IMR-90 (cell line): ENCODE measurements around the gene PPBP. TPM values are rescaled to one million over a fixed set of nuclear protein-coding genes. Genes with fewer than 3 reads are reported as not detected.
A peak's percentile ranks its signal among the peaks of the same experiment; 100 is the strongest.
"Not testable (repeated sequence)": the region's sequence is repeated elsewhere in the genome, so short reads cannot be mapped to it uniquely, and the experiment has no call there.

ENCODE experiments used
- ATAC-seq: fragments of 200-7000 bp; cut with Tn5 transposase; 2 replicates; pipeline ENCODE4 v1.9.1; 2020; ENCODE audit warnings: low read depth, mild to moderate bottlenecking, moderate library complexity
- BruUV-seq: library from RNA; stranded (reverse); fragments of 400-500 nt; replicated peaks from 2 replicates; lab custom pipeline; 2021; lab: Mats Ljungman, UMichigan
- CTCF ChIA-PET: fragments of 300-600 bp; formaldehyde crosslinking; extraction: SDS; loops from one replicate; lab custom pipeline; 2021; ENCODE audit warnings: antibody characterized with exemption; lab: Yijun Ruan, JAX
- POLR2A ChIA-PET: fragments of 300-600 bp; sonication (Branson Sonifier 250); formaldehyde crosslinking; loops from one replicate; lab custom pipeline; 2022; ENCODE audit warnings: antibody characterized with exemption; ENCODE audit not compliant: unreplicated experiment; lab: Charles Lee
- DNase-seq: peaks from one replicate; pipeline ENCODE4 v3.0.0; 2013
- H2AFZ ChIP-seq: replicated peaks from 2 replicates; pipeline ENCODE3; 2013; ENCODE audit warnings: low read length, mild to moderate bottlenecking; ENCODE audit not compliant: poor library complexity
- H2AK5ac ChIP-seq: 2 replicates; pipeline ENCODE4 v1.6.1; 2013; ENCODE audit warnings: low read depth, low read length, inconsistent platforms
- H2AK9ac ChIP-seq: replicated peaks from 2 replicates; pipeline ENCODE3; 2013; ENCODE audit warnings: mild to moderate bottlenecking, low read depth, low read length, moderate library complexity; ENCODE audit not compliant: poor library complexity
- H2BK120ac ChIP-seq: 2 replicates; pipeline ENCODE4 v1.6.1; 2013; ENCODE audit warnings: low read depth, low read length, inconsistent platforms
- H2BK15ac ChIP-seq: 3 replicates; pipeline ENCODE4 v1.6.1; 2013; ENCODE audit warnings: low read depth, low read length, inconsistent platforms
- H2BK20ac ChIP-seq: 2 replicates; pipeline ENCODE4 v1.6.1; 2013; ENCODE audit warnings: low read depth, mild to moderate bottlenecking, inconsistent platforms, low read length, moderate library complexity
- H2BK5ac ChIP-seq: 2 replicates; pipeline ENCODE4 v1.6.1; 2013; ENCODE audit warnings: mild to moderate bottlenecking, low read depth, low read length, inconsistent platforms; ENCODE audit not compliant: poor library complexity, severe bottlenecking
- H3K14ac ChIP-seq: replicated peaks from 2 replicates; pipeline ENCODE4 v1.6.1; 2013; ENCODE audit warnings: low read depth, low read length, inconsistent platforms
- H3K18ac ChIP-seq: 2 replicates; pipeline ENCODE4 v1.6.1; 2013; ENCODE audit warnings: low read depth, low read length, control low read depth
- H3K23ac ChIP-seq: 2 replicates; pipeline ENCODE4 v1.6.1; 2013; ENCODE audit warnings: low read depth, low read length, inconsistent platforms
- H3K27ac ChIP-seq: 2 replicates; pipeline ENCODE4 v1.5.1; 2013; ENCODE audit warnings: mild to moderate bottlenecking, control low read depth, low read length; ENCODE audit not compliant: insufficient read depth
- H3K27me3 ChIP-seq: 2 replicates; pipeline ENCODE4 v1.6.1; 2013; ENCODE audit warnings: low read length; ENCODE audit not compliant: control insufficient read depth, insufficient read depth
- H3K36me3 ChIP-seq: 2 replicates; pipeline ENCODE4 v1.6.1; 2013; ENCODE audit warnings: low read length, mixed read lengths; ENCODE audit not compliant: control insufficient read depth, insufficient read depth
- H3K4ac ChIP-seq: 2 replicates; pipeline ENCODE4 v1.6.1; 2013; ENCODE audit warnings: low read depth, low read length, inconsistent platforms
- H3K4me1 ChIP-seq: 2 replicates; pipeline ENCODE4 v1.6.1; 2013; ENCODE audit warnings: low read length, mixed read lengths; ENCODE audit not compliant: control insufficient read depth, insufficient read depth
- H3K4me2 ChIP-seq: 2 replicates; pipeline ENCODE4 v1.6.1; 2013; ENCODE audit warnings: low read depth, mild to moderate bottlenecking, control low read depth, low read length, moderate library complexity
- H3K4me3 ChIP-seq: 2 replicates; pipeline ENCODE4 v1.5.1; 2013; ENCODE audit warnings: low read depth, mild to moderate bottlenecking, control low read depth, low read length, moderate library complexity; ENCODE audit not compliant: insufficient read depth
- H3K56ac ChIP-seq: 2 replicates; pipeline ENCODE4 v1.6.1; 2013; ENCODE audit warnings: low read length, inconsistent platforms; ENCODE audit not compliant: insufficient read depth; ENCODE audit errors: extremely low read depth
- H3K79me1 ChIP-seq, 2 experiments: 2 replicates each; pipeline ENCODE4 v1.6.1; 2013; ENCODE audit warnings: low read length in 2 of 2, inconsistent platforms in 1 of 2, low read depth in 1 of 2
- H3K9ac ChIP-seq: 2 replicates; pipeline ENCODE4 v1.6.1; 2013; ENCODE audit warnings: low read depth, low read length, control low read depth
- H3K9me1 ChIP-seq: 2 replicates; pipeline ENCODE4 v1.6.1; 2013; ENCODE audit warnings: low read length, inconsistent platforms; ENCODE audit not compliant: insufficient read depth
- H3K9me3 ChIP-seq: 2 replicates; pipeline ENCODE4 v1.6.1; 2013; ENCODE audit warnings: low read length; ENCODE audit not compliant: control insufficient read depth, insufficient read depth
- H4K20me1 ChIP-seq: 2 replicates; pipeline ENCODE4 v1.6.1; 2013; ENCODE audit warnings: low read length, inconsistent platforms; ENCODE audit not compliant: insufficient read depth
- H4K5ac ChIP-seq: 2 replicates; pipeline ENCODE4 v1.6.1; 2013; ENCODE audit warnings: mild to moderate bottlenecking, low read depth, low read length, control low read depth
- H4K8ac ChIP-seq, 2 experiments: 2 replicates each; pipeline ENCODE4 v1.6.1; 2013; ENCODE audit warnings: low read depth in 2 of 2, low read length in 2 of 2, control low read depth in 1 of 2, inconsistent platforms in 1 of 2
- H4K91ac ChIP-seq: 2 replicates; pipeline ENCODE4 v1.6.1; 2013; ENCODE audit warnings: low read depth, low read length, inconsistent platforms; ENCODE audit not compliant: insufficient read depth
- CHD1 ChIP-seq: IDR thresholded peaks from 2 replicates; pipeline ENCODE4 v1.6.1; 2012; ENCODE audit warnings: low read depth, low read length, improper control_type of control experiment
- MAFK ChIP-seq: IDR thresholded peaks from 2 replicates; pipeline ENCODE4 v1.6.1; 2012; ENCODE audit warnings: low read depth, low read length, improper control_type of control experiment
- RAD21 ChIP-seq: IDR thresholded peaks from 2 replicates; pipeline ENCODE4 v1.6.1; 2012; ENCODE audit warnings: low read length, improper control_type of control experiment
- WGBS, 2 experiments: methylation state at CpG; one replicate each; pipeline versions ENCODE4 v1.1.5 to v1.1.7; 2013; ENCODE audit warnings: missing lambda C conversion rate in 2 of 2; ENCODE audit not compliant: insufficient read length in 1 of 2; ENCODE audit errors: extremely low coverage in 2 of 2; 5-methylcytosine and 5-hydroxymethylcytosine counted together
- dilution Hi-C: fragments of 300-500 bp; cut with HindIII; formaldehyde crosslinking; loops from one replicate; pipeline ENCODE4 v1.14.3; 2018; ENCODE audit warnings: low sequenced_read_pairs; ENCODE audit not compliant: unreplicated experiment
- in situ Hi-C: fragments of 300-500 bp; cut with MboI; formaldehyde crosslinking; loops from 3 replicates; pipeline ENCODE4 v1.14.3; 2019; ENCODE audit warnings: low sequenced_read_pairs, inconsistent platforms, mixed read lengths
- intact Hi-C: fragments of 100-400 bp; cut with micrococcal nuclease; formaldehyde crosslinking; loops from 2 replicates; pipeline ENCODE4 v1.10.0; 2022
- polyA plus RNA-seq, 3 experiments: library from polyadenylated mRNA; depleted of rRNA; stranded (reverse); fragments of >200 nt; gene quantifications; 2 replicates each; pipeline ENCODE4 v1.2.3, GENCODE V29; 2012; ENCODE audit warnings: low replicate concordance in 1 of 3
- total RNA-seq: library from RNA; depleted of rRNA; stranded (reverse); fragments of >200 nt; gene quantifications from 2 replicates; pipeline ENCODE4 v1.2.3, GENCODE V29; 2012

PPBP gene
- total and polyA plus RNA-seq, 2 of the 4 experiments (the other 2 are of a cell fraction), result not detected

DNA sequence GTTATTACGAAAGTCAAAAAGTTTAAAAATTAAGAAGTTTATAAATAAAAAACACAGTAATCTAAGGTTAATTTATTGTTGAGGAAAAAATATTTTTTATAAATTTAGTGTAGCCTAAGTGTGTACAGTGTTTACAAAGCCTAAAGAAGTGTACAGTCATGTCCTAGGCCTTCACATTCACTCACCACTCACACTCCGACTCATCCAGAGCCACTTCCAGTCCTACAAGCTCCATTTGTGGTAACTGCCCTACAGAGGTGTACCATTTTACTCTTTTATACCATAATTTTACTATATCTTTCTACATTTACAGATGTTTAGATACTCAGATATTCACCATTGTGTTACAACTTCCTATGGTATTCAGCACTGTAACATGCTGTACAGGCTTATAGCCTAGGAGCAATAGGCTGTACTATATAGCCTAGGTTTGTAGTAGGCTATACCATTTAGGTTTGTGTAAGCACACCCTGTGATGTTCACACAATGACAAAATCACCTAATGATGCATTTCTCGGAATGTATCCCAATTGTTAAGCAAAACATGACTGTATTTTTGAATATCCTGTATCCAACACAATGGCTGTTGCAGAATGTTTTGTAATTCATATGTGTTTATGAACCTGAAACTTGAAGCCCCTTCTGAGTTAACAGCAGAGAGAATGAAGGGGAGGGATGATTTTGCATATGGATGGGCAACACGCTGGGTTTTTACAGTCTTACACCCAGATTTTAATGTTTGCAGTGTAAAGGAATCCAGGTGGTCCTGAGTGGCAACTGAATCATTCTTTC, 3.1 kb downstream of the PPBP start:
- Histone ChIP-seq H2AK5ac (no peak overlapping the region), H3K18ac (no peak overlapping the region), H3K9me1 (peaks cover 3% of the 10 kb centered on the region; the same call in 1 of the 2 replicates), H4K91ac (no peak overlapping the region), H2AFZ (no peak overlapping the region), H3K56ac (no peak overlapping the region), H3K9me3 (no peaks in the 10 kb centered on the region), H3K4me1 (no peaks in the 10 kb centered on the region), H3K14ac (no peak overlapping the region), H2BK20ac (no peak overlapping the region), H3K36me3 (no peaks in the 10 kb centered on the region), H3K4me2 (no peak overlapping the region), H3K27me3 (peaks cover 7% of the 10 kb centered on the region), H3K4ac (no peak overlapping the region), H2BK15ac (no peak overlapping the region), H3K79me1 (no peaks in the 10 kb centered on the region), H3K4me3 (no peak overlapping the region), H3K23ac (no peak overlapping the region), H3K27ac (no peak overlapping the region), H2BK120ac (no peak overlapping the region), H3K9ac (no peak overlapping the region), H4K8ac (no peak overlapping the region), H2BK5ac (no peak overlapping the region), H2AK9ac (no peak overlapping the region), H4K5ac (no peak overlapping the region), H4K20me1 (no peaks in the 10 kb centered on the region)
- ChIA-PET CTCF (no interaction called here), POLR2A (no interaction called here)
- ATAC-seq (peak; percentile 54), DNase-seq (peak; percentile 70)
- TF ChIP-seq CHD1 (no peak), RAD21 (no peak), MAFK (no peak)
- BruUV-seq, result no TSS peak
- dilution Hi-C loops, result no loop called here
- 100% methylated on average over 1 of the region's 4 CpGs; no CpG with 5 or more reads in 1 of the 2 experiments for WGBS, 2 experiments
- in situ Hi-C loops, result no loop called here
- intact Hi-C loops, result no loop called here

DNA sequence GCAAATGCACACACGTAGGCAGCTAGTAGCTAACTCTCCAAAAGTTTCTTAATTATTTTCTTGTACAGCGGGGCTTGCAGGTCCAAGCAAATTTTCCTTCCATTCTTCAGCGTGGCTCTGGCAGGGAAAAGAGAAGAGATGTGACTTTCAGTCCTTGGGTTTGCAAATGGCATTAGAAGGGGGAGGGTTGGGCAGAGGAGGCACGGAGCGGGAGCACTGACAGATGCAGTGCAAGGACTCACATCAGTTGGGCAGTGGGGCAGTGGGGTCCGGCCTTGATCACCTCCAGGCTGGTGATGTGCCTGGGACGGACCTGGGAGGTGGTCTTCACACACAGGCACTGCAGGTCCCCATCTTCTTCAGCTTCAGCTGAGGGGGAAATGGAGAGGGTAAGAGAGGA, 6.8 kb downstream of the PPBP start:
- H3K9me3 ChIP-seq, H3K4me3 ChIP-seq, H2BK120ac ChIP-seq, H3K14ac ChIP-seq, in situ Hi-C loops, H3K36me3 ChIP-seq, ATAC-seq, H3K56ac ChIP-seq, H2AFZ ChIP-seq, BruUV-seq, CTCF ChIA-PET, H2BK5ac ChIP-seq, H3K27me3 ChIP-seq, dilution Hi-C loops, H3K23ac ChIP-seq, H3K79me1 ChIP-seq, H3K9ac ChIP-seq, H4K8ac ChIP-seq, H3K4ac ChIP-seq, H4K91ac ChIP-seq, intact Hi-C loops, H2AK9ac ChIP-seq, H2BK20ac ChIP-seq, H3K9me1 ChIP-seq, H3K4me1 ChIP-seq, H4K5ac ChIP-seq, DNase-seq, H3K27ac ChIP-seq, H2BK15ac ChIP-seq, H3K4me2 ChIP-seq, H2AK5ac ChIP-seq, H3K18ac ChIP-seq, H4K20me1 ChIP-seq: not testable (repeated sequence)
- POLR2A ChIA-PET, result interaction anchor here (0.6 kb wide), 1 partner anchor 9 kb away, joined by 3 read pairs; no protein-coding TSS in a partner anchor
- WGBS, 2 experiments, result no CpG with 5 or more reads among the region's 7 CpGs
